GM19035 (cell line): Measurements from ENCODE around the gene SLC35F1.

Experiments used
- ATAC-seq: cut with Tn5 transposase; IDR thresholded peaks from one replicate; pipeline ENCODE4 v1.9.1; 2021; ENCODE audit not compliant: unreplicated experiment

Gene SLC35F1

DNA sequence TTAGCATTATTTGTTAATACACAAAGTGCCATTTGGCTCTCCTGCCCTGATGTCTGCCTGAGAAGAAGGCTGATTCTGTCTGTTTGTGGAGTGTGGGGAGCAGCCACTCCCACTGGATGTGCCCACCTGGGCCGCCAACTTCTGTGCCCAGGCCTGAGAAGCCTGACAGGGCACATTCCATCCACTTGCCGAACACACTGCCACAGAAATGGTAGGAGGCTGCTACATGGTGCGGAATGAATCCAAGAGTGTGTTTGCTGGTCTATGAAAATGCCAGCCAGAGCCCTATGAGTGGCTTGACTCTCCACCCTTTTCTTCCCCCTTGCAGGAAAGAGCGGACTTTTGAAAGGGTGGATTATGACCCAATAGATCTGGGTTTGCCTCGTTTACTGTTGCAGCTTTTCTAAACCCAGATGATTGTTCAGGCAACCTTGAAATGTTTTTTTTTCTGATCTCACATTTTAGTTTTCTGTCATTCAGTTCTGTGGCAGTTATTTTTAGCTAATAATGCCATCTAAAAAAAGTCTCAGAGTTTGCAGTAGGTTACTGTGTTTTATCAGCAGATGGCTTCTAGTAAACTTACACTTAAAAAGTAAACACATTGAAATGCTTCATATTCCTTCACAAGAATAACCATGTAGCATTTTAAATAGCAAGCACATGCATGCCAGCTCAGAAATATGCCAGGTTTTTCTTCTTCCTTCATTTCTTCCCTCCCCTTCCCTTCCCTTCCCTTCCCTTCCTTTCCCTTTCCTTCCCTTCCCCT lies 196.5 kb downstream of the SLC35F1 start:
- ATAC-seq, result no peak

DNA sequence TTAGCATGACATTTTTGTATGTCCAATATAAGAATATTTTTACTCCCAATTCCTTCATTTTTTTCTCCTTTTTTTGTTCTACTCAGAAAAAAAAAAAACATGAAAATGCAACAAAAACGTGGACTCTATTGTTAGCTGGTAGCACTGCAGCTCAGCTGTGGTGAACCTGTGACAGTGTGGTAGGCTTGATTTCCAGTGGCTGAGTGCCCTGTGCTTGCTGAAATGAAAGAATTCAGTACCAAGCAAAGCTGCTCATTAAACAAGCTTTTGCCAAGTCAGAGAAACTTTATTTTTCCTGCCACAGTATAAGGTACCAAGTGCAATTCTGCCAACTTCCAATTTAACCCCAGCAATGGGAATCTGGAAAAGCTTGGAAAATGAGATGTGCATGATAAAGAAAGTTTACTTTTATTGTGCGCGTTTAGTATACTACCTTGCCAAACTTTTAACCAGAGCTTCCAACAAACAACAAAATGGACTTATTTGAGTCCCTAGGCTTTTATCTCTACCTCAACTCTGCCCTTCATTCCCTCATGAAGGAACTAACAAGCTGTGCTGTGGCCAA lies 215.2 kb downstream of the SLC35F1 start:
- no peak for ATAC-seq

DNA sequence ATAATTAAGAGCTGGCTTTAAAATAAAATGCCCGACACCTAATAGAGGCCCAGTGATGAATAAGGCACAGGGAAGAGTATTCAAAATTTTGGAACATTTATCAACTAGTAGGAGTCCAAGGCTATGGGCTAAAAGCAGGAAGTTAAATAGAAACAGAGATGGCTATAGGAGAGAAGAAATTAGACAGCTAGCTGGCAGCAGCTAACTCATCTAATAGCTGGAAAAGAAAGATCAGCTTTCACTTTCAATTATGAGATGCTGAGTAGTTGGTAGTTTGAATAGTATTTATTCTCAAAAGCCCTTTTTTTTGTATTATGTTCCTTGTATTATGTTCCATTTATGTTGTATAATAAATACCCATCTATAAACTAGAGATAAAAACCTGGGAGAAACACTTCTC lies 215.7 kb downstream of the SLC35F1 start:
- no peak for ATAC-seq

DNA sequence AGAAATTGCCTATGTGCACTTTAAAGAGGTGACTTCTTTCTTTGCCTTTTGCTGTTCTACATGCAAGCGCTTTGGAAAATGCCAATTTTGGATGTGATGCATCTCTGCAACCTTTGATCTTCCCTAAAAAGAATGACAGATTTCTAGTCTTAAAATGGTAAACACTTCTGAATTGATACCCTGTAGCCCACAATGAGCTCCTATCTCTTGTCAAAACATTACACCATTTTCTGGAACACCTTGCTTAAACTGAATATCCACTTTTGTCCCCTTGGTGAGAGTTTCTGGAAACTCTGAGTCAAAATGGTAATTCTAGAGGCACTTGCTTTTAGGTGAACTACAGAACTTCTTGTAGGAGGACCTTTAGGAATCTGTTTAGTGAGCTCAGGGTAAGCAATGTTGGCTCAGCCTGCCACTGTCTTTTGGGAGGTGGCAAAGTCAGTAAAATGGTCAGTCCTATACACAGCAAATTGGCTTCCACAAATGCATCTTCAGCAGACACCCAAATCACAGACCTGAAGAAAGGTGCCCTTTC lies 216.5 kb downstream of the SLC35F1 start:
- ATAC-seq, result no peak

DNA sequence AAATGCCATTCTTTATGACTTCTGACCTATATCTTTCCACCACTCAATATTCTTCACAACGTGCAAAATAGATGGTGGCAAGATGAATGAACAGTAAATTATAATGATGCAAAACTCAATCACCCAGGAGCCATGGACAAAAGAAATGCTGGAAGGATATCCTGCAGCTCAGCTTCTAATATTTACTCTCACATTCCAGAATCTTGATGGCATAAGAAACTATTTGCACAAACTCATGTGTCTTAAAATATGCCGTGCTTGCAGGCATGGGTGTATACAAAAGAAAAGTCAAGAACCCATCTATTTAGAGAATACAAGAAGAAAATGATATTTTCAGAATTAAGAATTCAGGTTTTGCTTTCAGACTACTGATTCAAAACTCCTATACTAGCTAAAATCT lies 217.8 kb downstream of the SLC35F1 start:
- ATAC-seq, result no peak

DNA sequence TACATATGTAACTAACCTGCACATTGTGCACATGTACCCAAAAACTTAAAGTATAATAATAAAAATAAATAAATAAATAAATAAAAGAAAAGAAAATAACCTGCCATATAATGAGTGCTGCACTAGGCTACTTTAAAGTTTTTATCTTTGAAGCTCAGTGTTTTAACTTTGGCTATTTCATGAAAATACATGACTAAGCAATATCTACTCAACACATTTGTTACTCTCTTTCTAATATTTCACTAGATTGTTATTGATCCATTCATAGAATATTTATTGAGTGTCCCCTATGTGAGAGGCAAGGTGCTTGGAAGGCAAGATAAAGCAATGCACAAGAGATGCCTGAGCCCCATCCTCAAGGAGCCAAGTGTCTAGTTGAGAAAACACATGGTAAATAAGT lies 221.7 kb downstream of the SLC35F1 start:
- no peak for ATAC-seq

DNA sequence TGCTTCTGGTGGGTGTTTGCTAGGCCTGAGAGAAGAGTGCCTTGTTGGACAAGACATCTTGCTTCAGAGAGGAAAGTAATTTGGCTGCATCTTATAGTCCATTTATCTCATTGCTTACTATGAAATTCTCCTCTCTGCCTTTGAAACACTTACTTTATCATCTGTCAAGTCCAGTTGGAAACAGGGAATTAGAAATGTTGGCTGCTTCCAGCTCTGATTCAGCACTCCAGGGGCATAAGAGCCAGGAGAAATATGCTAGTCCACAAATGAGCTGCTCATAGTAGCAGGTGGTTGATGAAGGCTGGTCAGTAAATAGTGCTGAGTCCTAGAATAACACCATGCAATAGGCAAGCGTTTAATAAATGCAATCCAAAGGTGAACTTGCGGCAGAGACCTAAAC lies 227.1 kb downstream of the SLC35F1 start:
- ATAC-seq, result no peak

DNA sequence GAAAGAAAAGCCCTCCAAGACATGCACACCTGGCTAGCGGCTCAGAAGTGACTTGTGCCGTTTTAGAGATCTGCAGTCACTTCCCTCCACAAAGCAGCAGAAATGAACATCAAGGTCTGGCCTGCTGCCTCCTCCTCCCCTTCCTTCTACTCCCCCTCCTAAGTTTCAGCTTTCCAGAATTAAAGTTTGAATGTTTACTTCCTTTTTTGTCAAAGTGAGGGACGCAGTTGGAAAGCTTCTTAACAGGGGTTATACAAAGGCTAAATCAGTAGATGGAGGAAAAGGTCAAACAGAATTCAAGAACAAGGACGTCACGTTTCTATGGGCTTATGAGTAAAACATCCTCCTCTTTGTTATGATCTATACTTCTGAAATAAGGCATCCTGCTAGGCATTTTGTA lies 227.7 kb downstream of the SLC35F1 start:
- no peak for ATAC-seq

DNA sequence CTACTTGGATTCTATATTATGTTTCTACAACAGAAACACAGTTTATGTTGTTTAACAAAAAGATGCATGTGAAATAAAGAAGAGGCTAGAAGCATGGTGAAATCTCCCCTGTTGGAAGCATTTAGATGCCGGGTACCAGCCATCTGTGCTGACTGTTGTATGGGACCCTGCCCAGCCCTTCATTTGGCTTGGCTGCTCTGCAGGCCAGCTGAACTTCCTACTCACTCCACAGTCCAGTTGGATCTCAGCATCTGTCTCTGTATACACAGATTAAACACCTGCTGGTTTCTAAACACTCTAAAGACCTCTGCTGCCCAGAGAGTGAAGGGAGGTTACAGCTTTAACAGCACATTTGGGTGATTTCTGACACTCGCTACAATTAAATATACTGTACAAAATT lies 228.3 kb downstream of the SLC35F1 start:
- ATAC-seq, result no peak

DNA sequence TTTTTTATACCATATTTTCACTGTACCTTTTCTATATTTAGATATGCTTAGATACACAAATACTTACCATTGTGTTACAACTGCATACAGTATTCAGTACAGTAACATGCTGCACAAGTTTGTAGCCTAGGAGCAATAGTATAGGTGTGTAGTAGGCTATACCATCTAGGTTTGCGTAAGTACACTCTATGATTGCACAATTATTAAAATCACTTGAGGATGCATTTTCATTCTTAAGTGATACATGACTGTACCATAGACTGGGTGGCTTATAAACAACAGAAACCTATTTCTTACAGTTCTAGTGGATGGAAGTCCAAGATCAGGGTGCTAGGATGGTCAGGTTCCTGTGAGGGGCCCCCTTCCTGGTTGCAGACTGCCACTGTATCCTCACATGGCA lies 234.1 kb downstream of the SLC35F1 start:
- ATAC-seq, result no peak

DNA sequence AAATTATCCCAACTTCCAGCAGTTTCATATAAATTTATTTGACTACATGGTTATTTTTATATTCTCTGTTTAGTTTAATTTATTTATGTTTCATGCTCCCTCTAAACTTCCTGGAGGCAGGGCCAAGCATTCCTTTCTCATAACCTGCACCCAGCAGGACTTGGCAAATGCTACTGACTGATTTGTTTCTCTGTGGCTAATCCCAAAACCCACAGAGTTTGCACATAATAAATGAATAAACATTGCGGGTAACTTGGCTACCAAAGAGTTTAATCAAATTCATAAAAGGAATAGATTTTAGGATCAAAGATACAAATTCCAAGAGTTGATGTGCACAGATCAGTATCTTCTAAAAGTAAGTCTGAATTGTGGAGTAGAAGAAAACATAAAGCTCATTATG lies 239.5 kb downstream of the SLC35F1 start:
- ATAC-seq, result no peak

DNA sequence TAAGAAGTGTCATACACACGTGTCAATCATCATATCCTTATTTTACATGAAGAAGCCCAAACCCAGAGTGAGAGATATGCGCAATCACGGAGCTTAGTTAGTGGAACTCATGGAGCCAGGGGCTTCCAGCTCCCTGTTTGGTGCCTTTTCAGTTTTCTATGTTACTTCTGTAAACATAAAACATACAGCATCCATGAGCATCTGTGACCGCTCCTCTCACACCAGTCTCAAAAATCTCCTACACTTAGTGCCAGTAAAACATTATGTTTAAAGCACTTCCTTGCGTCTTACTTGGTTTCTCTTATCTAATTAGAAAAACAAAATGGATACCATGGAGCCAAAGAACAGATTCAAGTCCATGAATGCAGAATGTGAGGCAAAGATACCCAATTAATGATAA lies 240.4 kb downstream of the SLC35F1 start:
- no peak for ATAC-seq

DNA sequence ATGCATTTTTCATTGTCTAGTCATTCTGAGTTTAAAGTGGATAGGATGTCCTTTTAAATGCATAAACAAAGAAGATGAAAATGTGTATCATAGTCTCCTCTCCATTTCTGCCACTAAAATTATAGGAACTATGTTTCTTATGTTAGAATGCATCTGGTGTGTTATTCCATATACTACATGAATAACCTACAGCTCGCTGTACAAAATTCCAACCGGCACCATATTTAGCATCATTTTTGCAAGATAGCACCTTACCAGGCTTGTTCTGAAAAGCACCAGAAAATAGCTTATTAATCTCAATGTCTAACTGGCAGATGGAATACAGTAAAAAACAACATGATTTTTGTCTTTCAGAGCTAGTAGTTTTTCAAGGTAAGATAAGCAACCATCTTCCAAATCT lies 241.5 kb downstream of the SLC35F1 start:
- ATAC-seq, result no peak

DNA sequence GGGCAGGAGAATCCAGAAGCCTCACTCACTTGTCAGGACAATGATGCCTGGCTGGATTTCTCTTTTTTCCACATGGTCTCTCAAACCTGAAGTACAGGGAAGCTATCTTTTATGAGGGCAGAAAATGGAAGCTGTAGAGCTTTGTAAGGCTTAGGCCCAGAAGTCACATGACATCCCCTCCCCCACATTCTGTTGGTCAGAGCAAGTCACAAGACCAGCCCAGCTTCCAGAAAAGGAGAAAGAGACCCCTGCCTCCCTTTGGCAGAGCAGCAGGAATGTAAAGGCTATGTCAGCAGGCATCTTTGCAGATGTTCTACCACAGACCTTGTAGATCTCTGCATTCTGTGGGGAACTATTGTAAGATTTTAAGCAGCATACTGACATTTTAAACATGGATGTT lies 245.5 kb downstream of the SLC35F1 start:
- ATAC-seq, result no peak

DNA sequence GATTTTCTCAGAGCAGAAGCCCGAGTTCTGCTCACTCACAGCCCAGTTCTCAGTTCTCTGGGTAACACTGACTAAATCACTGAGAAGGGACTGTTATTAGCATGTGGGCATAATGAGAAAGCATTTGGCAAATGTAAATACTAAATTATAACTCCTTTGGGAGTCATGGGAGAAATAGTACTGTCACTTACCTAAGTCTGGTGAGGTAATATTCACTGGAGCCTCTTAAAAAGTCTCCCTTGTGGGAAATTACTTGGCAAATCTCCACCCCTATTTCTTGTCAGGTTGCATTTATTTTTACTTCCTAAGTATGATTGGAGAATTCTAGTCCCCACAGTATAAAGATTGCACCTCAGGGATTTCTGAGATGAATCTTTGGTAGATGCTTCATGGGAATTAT lies 254.3 kb downstream of the SLC35F1 start:
- no peak for ATAC-seq

DNA sequence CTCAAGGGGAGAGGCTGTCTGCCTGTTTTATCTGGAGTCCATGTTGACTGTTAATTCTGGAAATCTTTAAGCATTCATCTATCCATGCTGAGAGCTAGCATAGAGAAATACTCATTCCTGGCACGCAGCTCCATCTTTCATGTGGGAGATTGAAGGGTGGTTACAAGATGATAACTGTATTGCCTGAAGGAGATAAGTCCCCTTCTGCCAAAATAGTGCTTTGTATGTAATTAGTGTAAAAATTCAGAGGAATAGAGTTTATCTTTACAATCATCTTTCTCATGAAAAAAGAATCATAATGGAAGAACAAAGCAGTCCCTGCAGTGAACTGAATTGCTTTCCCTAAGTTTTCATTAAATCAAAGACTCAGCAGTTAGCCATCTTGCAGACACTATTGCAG lies 256.5 kb downstream of the SLC35F1 start:
- ATAC-seq, result no peak

DNA sequence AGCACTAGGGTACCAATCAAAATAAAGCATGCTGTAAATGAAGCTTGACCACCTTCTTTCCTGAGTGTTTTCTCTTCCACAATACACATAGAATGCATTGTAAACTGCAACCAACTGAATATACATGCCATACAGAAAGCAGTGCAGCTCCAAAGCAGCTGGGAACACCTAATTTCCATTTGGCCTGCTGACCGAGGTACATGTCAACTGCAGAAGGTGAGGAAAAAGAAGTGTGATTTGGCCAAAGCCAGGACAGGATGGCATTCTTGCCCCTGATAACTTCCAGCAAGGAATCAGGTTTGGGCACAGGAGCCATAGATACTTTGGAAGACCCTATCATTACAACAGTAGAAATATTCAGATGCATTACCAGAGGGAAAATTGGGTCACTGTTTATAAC lies 258.4 kb downstream of the SLC35F1 start:
- no peak for ATAC-seq

DNA sequence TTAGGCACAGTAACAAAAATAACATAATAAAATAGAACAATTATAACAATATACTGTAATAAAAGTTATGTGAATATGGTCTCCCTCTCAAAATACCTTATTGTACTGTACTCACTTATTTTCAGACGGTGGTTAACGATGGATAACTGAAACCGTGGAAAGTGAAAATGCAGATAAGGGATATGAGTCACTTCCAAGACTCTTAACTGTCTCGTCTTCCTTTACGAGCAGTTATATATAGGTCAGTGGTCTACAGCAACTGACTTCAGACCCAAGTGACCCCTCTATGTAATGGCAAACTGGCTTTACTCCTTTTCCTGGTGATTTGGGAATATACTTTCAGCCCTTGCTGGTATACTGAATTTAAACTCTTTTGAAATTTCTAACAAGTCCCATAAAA lies 261.4 kb downstream of the SLC35F1 start:
- ATAC-seq, result no peak

DNA sequence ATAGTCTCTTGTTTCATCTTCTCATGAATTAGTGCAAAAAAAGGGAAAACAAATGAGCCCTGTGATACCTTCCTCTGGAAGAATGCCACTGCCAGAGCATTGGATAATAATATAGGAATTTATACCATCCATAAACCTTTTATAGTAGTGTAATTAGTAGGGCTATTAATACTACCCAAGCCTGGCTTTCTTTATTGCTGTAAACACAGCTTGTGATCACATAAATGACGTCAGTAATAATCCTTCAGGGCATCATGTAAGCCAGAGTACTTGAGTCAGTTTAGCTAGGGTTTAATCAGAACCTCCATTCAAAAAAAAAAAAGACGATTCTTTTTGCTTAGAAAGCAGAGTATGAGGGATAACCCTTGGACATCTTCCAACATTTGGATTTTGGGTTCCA lies 264.8 kb downstream of the SLC35F1 start:
- ATAC-seq, result no peak

DNA sequence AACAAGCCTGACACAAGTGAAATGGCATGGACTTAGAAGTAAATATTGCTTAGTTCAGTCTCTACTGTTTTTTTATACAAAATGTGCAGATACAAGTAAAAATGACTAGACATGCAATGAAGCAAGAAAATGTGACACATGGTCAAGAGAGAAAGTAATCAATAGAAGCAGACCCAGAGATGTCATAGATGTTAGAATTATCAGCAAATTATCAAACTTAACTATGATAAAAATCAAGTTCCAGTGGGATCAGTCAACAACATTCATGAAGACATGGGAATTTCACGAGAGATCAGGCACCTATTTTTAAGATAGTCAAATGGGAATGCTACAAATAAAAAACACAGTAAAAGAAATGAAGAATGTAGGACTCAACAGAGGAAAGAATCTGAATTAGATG lies 267.0 kb downstream of the SLC35F1 start:
- no peak for ATAC-seq

DNA sequence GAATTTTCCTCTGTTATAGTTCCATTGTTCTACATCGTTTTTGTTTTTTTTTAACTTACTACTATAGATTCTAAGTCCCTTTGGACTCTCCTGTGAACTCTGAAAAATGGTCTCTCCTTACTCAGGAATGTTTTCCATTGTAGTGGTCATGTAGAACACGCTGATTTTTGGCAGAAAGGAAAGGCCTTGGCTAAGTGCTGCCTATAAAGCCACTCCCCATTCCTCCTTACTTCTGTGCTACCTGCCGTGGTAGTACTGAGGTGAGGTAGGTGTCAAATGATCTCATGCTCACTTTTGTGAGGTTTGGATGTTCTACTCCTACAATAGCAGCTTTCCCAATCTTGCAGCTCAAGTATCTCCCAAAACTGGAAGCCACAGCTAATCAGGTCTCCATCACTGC lies 270.7 kb downstream of the SLC35F1 start:
- ATAC-seq, result no peak

DNA sequence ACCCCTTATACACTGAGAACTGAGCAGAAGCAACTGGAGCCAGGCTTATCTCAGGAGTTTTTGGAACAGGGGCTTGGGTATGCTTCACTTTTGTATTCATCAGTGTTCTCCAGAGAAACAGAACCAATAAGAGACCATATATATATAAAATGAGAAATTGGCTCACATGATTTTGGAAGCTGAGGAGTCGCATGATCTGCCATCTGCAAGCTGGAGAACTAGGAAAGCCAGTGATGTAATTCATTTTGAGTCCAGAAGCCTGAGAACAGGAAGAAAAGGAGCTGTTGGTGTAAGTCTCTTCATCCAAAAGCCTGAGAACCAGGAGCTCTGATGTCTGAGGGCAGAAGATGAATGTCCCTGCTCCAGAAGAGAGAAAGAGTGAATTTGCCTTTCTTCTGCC lies 272.0 kb downstream of the SLC35F1 start:
- no peak for ATAC-seq
